ENCODE results near the gene EGFR.

The EGFR gene

GRCh38 chr7:55069271-55069792 is 50.5 kb downstream of the EGFR start:
- H3K4me1 ChIP-seq = no peaks in the 10 kb centered on the region

GRCh38 chr7:55070271-55070743 is 51.5 kb downstream of the EGFR start:
- Histone ChIP-seq H3K9me3 (no peaks in the 10 kb centered on the region), H3K27me3 (ENCODE audit: low read depth) (no peaks in the 10 kb centered on the region), H3K4me1 (no peaks in the 10 kb centered on the region), H3K4me3 (no peak overlapping the region), H3K36me3 (replicated peaks) (no peaks in the 10 kb centered on the region)
- no peak for DNase-seq (ENCODE audit: low spot score in 2 of 2)
- in situ Hi-C loops (cut with MboI; ENCODE audit: low sequenced_read_pairs) = no loop called here

More at GRCh38 chr7:55069271-55069792, 50.5 kb downstream of the EGFR start:
- no peaks in the 10 kb centered on the region for H3K36me3 ChIP-seq (replicated peaks)
- no peak for DNase-seq (ENCODE audit: low spot score in 2 of 2)
- in situ Hi-C loops (cut with MboI; ENCODE audit: low sequenced_read_pairs) = no loop called here
- no peaks in the 10 kb centered on the region for H3K9me3 ChIP-seq
- H3K4me3 ChIP-seq = no peak overlapping the region
- no peaks in the 10 kb centered on the region for H3K27me3 ChIP-seq (ENCODE audit: low read depth)

- in situ Hi-C loops (cut with MboI; ENCODE audit: low sequenced_read_pairs) = no loop called here
- DNase-seq (ENCODE audit: low spot score in 2 of 2) = no peak
- no peaks in the 10 kb centered on the region for H3K4me1 ChIP-seq
- no peaks in the 10 kb centered on the region for H3K9me3 ChIP-seq
- no peaks in the 10 kb centered on the region for H3K36me3 ChIP-seq (replicated peaks)
- H3K27me3 ChIP-seq (ENCODE audit: low read depth) = no peaks in the 10 kb centered on the region
- no peak overlapping the region for H3K4me3 ChIP-seq
Observed at GRCh38 chr7:55070854-55071253, 52.0 kb downstream of the EGFR start.

- DNase-seq (ENCODE audit: low spot score in 2 of 2) = no peak
- no peaks in the 10 kb centered on the region for H3K4me1 ChIP-seq
- H3K27me3 ChIP-seq (ENCODE audit: low read depth) = no peaks in the 10 kb centered on the region
- no peaks in the 10 kb centered on the region for H3K9me3 ChIP-seq
- no peak overlapping the region for H3K4me3 ChIP-seq
- no peaks in the 10 kb centered on the region for H3K36me3 ChIP-seq (replicated peaks)
- in situ Hi-C loops (cut with MboI; ENCODE audit: low sequenced_read_pairs) = no loop called here
Observed at GRCh38 chr7:55071411-55072175, 52.8 kb downstream of the EGFR start.

GRCh38 chr7:55072251-55072650 is 53.4 kb downstream of the EGFR start:
- no peak for DNase-seq (ENCODE audit: low spot score in 2 of 2)
- Histone ChIP-seq H3K27me3 (ENCODE audit: low read depth) (no peaks in the 10 kb centered on the region), H3K9me3 (no peaks in the 10 kb centered on the region), H3K36me3 (replicated peaks) (no peaks in the 10 kb centered on the region), H3K4me3 (no peak overlapping the region), H3K4me1 (no peaks in the 10 kb centered on the region)
- in situ Hi-C loops (cut with MboI; ENCODE audit: low sequenced_read_pairs) = no loop called here

- Histone ChIP-seq H3K4me1 (no peaks in the 10 kb centered on the region), H3K9me3 (no peaks in the 10 kb centered on the region), H3K27me3 (ENCODE audit: low read depth) (no peaks in the 10 kb centered on the region), H3K36me3 (replicated peaks) (no peaks in the 10 kb centered on the region), H3K4me3 (no peak overlapping the region)
- in situ Hi-C loops (cut with MboI; ENCODE audit: low sequenced_read_pairs) = no loop called here
- DNase-seq (ENCODE audit: low spot score in 2 of 2) = no peak
Observed at GRCh38 chr7:55073051-55073511, 54.3 kb downstream of the EGFR start.

GRCh38 chr7:55073976-55074528 is 55.2 kb downstream of the EGFR start:
- DNase-seq (ENCODE audit: low spot score in 2 of 2) = no peak

GRCh38 chr7:55075464-55076021 is 56.7 kb downstream of the EGFR start:
- Histone ChIP-seq H3K9me3 (no peaks in the 10 kb centered on the region), H3K36me3 (replicated peaks) (no peaks in the 10 kb centered on the region), H3K4me3 (no peak overlapping the region), H3K4me1 (no peaks in the 10 kb centered on the region), H3K27me3 (ENCODE audit: low read depth) (no peaks in the 10 kb centered on the region)
- no peak for DNase-seq (ENCODE audit: low spot score in 2 of 2)
- in situ Hi-C loops (cut with MboI; ENCODE audit: low sequenced_read_pairs) = no loop called here

More at GRCh38 chr7:55073976-55074528, 55.2 kb downstream of the EGFR start:
- Histone ChIP-seq H3K4me3 (no peak overlapping the region), H3K4me1 (no peaks in the 10 kb centered on the region), H3K9me3 (no peaks in the 10 kb centered on the region), H3K36me3 (replicated peaks) (no peaks in the 10 kb centered on the region), H3K27me3 (ENCODE audit: low read depth) (no peaks in the 10 kb centered on the region)
- in situ Hi-C loops (cut with MboI; ENCODE audit: low sequenced_read_pairs) = no loop called here

GRCh38 chr7:55077561-55078410 is 59.0 kb downstream of the EGFR start:
- Histone ChIP-seq H3K4me3 (no peak overlapping the region), H3K36me3 (replicated peaks) (no peaks in the 10 kb centered on the region), H3K27me3 (ENCODE audit: low read depth) (no peaks in the 10 kb centered on the region), H3K4me1 (no peaks in the 10 kb centered on the region), H3K9me3 (no peaks in the 10 kb centered on the region)
- no peak for DNase-seq (ENCODE audit: low spot score in 2 of 2)
- in situ Hi-C loops (cut with MboI; ENCODE audit: low sequenced_read_pairs) = no loop called here

GRCh38 chr7:55078465-55079372 is 59.9 kb downstream of the EGFR start:
- DNase-seq (ENCODE audit: low spot score in 2 of 2) = no peak
- no peaks in the 10 kb centered on the region for H3K27me3 ChIP-seq (ENCODE audit: low read depth)
- in situ Hi-C loops (cut with MboI; ENCODE audit: low sequenced_read_pairs) = no loop called here
- H3K36me3 ChIP-seq (replicated peaks) = no peaks in the 10 kb centered on the region
- no peaks in the 10 kb centered on the region for H3K4me1 ChIP-seq
- no peaks in the 10 kb centered on the region for H3K9me3 ChIP-seq
- no peak overlapping the region for H3K4me3 ChIP-seq

GRCh38 chr7:55080000-55080623 is 61.3 kb downstream of the EGFR start:
- Histone ChIP-seq H3K9me3 (no peaks in the 10 kb centered on the region), H3K4me3 (no peak overlapping the region), H3K36me3 (replicated peaks) (no peaks in the 10 kb centered on the region), H3K27me3 (ENCODE audit: low read depth) (no peaks in the 10 kb centered on the region), H3K4me1 (no peaks in the 10 kb centered on the region)
- in situ Hi-C loops (cut with MboI; ENCODE audit: low sequenced_read_pairs) = no loop called here
- DNase-seq (ENCODE audit: low spot score in 2 of 2) = no peak

GRCh38 chr7:55081068-55081467 is 62.3 kb downstream of the EGFR start:
- Histone ChIP-seq H3K4me3 (no peak overlapping the region), H3K27me3 (ENCODE audit: low read depth) (no peaks in the 10 kb centered on the region), H3K4me1 (no peaks in the 10 kb centered on the region), H3K36me3 (replicated peaks) (no peaks in the 10 kb centered on the region), H3K9me3 (no peaks in the 10 kb centered on the region)
- in situ Hi-C loops (cut with MboI; ENCODE audit: low sequenced_read_pairs) = no loop called here
- DNase-seq (ENCODE audit: low spot score in 2 of 2) = no peak
